ENCODE measurements around the gene SRP54.
A peak's percentile ranks its signal among the peaks of the same experiment; 100 is the strongest.
"Not testable (repeated sequence)": the region's sequence is repeated elsewhere in the genome, so short reads cannot be mapped to it uniquely, and the experiment has no call there.

The SRP54 gene

GRCh38 chr14:35050652-35051051 is 67.9 kb downstream of the SRP54 start:
- peak overlapping the region; percentile 76 for H3K27ac ChIP-seq
- TF ChIP-seq, protein P1, sequence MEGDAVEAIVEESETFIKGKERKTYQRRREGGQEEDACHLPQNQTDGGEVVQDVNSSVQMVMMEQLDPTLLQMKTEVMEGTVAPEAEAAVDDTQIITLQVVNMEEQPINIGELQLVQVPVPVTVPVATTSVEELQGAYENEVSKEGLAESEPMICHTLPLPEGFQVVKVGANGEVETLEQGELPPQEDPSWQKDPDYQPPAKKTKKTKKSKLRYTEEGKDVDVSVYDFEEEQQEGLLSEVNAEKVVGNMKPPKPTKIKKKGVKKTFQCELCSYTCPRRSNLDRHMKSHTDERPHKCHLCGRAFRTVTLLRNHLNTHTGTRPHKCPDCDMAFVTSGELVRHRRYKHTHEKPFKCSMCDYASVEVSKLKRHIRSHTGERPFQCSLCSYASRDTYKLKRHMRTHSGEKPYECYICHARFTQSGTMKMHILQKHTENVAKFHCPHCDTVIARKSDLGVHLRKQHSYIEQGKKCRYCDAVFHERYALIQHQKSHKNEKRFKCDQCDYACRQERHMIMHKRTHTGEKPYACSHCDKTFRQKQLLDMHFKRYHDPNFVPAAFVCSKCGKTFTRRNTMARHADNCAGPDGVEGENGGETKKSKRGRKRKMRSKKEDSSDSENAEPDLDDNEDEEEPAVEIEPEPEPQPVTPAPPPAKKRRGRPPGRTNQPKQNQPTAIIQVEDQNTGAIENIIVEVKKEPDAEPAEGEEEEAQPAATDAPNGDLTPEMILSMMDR (conservative IDR thresholded peaks at IDR 0.05) = no peak

GRCh38 chr14:35051796-35052195 is 69.0 kb downstream of the SRP54 start:
- H3K27ac ChIP-seq = peak overlapping the region; percentile 76

DNA sequence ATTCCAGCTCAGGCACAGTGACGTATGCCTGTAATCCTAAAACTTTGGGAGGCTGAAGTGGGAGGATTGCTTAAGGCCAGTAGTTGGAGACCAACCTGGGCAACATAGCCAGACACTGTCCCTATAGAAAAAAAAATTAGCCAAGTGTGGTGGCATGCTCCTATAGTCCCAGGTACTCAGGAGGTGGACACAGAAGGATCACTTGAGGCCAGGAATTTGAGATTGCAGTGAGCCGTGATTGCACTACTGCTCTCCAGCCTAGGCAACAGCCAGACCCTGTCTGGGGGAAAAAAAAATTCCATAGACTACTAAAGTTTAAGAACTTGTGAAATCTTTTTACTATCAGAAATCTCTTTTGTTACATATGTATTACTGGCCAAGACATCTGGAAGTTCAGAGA is 69.8 kb downstream of the SRP54 start:
- TF ChIP-seq, protein P1 (conservative IDR thresholded peaks at IDR 0.05) = no peak
- peak overlapping the region; percentile 76 for H3K27ac ChIP-seq

More at GRCh38 chr14:35051796-35052195, 69.0 kb downstream of the SRP54 start:
- TF ChIP-seq, protein P1 (conservative IDR thresholded peaks at IDR 0.05) = no peak

- not testable (repeated sequence) for H3K27ac ChIP-seq
Measured at GRCh38 chr14:35061113-35061791, 78.5 kb downstream of the SRP54 start.

GRCh38 chr14:35065731-35066130 is 82.9 kb downstream of the SRP54 start:
- H3K27ac ChIP-seq = not testable (repeated sequence)

GRCh38 chr14:35068238-35069012 is 85.6 kb downstream of the SRP54 start:
- TF ChIP-seq, protein P1 (conservative IDR thresholded peaks at IDR 0.05) = no peak
- H3K27ac ChIP-seq = peak overlapping the region; percentile 64

GRCh38 chr14:35072226-35072625 is 89.4 kb downstream of the SRP54 start:
- TF ChIP-seq, protein P1 (conservative IDR thresholded peaks at IDR 0.05) = no peak
- H3K27ac ChIP-seq = no peak overlapping the region

DNA sequence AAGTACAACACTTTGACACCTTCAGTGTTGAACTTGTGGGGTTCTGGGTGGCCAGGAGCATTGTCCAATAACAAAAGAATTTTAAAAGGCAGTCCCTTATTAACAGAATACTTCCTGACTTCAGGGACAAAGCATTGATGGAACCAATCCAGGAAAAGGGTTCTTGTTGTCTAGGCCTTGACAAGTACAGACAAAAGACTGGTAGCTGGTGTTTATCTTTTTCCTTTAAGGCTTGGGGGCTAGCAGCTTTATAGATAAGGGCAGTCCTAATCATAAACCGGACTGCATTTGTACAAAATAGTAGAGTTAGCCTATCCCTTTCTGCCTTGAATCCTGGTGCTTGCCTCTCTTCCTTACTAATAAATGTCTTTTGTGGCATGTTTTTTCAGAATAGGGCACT is 90.7 kb downstream of the SRP54 start:
- H3K27ac ChIP-seq = peak overlapping the region; percentile 53; the same call in 1 of the 2 replicates
- TF ChIP-seq, protein P1 (conservative IDR thresholded peaks at IDR 0.05) = no peak
